SK-N-SH treated with all-trans-retinoic acid at 6 μM for 48 hours (cell line): ENCODE measurements around the gene HEPHL1.

Source experiments
- BACH2 ChIP-seq: fragments of 250-450 bp; sonication (Bioruptor Pico); IDR thresholded peaks from 2 replicates; pipeline ENCODE4 v1.9.0; 2021; ENCODE audit warnings: mild to moderate bottlenecking, borderline replicate concordance
- CSDC2 ChIP-seq: fragments of 250-450 bp; sonication (Bioruptor Pico); IDR thresholded peaks from 2 replicates; pipeline ENCODE4 v1.5.0; 2020; ENCODE audit warnings: mild to moderate bottlenecking, moderate library complexity
- OSR1 ChIP-seq: fragments of 250-450 bp; sonication (Bioruptor Pico); IDR thresholded peaks from 2 replicates; pipeline ENCODE4 v1.8.0; 2022; ENCODE audit warnings: moderate library complexity, mild to moderate bottlenecking, inconsistent platforms
- SNAI2 ChIP-seq: fragments of 250-450 bp; sonication (Bioruptor Pico); IDR thresholded peaks from 2 replicates; pipeline ENCODE4 v1.5.0; 2020; ENCODE audit warnings: mild to moderate bottlenecking, moderate library complexity
- TCF4 ChIP-seq: fragments of 250-450 bp; sonication (Bioruptor Pico); IDR thresholded peaks from 2 replicates; pipeline ENCODE4 v1.8.0; 2021; ENCODE audit warnings: mild to moderate bottlenecking, moderate library complexity, borderline replicate concordance
- TOX ChIP-seq: fragments of 250-450 bp; sonication (Bioruptor Pico); IDR thresholded peaks from 2 replicates; pipeline ENCODE4 v1.8.0; 2021; ENCODE audit warnings: mild to moderate bottlenecking, moderate library complexity, borderline replicate concordance
- ZFP3 ChIP-seq: fragments of 250-450 bp; sonication (Bioruptor Pico); IDR thresholded peaks from 2 replicates; pipeline ENCODE4 v1.5.0; 2020; ENCODE audit warnings: mild to moderate bottlenecking, moderate library complexity
- ZNF70 ChIP-seq: fragments of 450-650 bp; formaldehyde crosslinking; IDR thresholded peaks from 2 replicates; pipeline ENCODE4 v1.5.0; 2020; ENCODE audit warnings: mild to moderate bottlenecking, moderate library complexity
- TF ChIP-seq, protein P1 (sequence below): fragments of 250-450 bp; sonication (Bioruptor Pico); IDR thresholded peaks from 2 replicates; pipeline ENCODE4 v1.5.0; 2020; ENCODE audit warnings: mild to moderate bottlenecking, moderate library complexity
- TF ChIP-seq, protein P2 (sequence below): fragments of 250-450 bp; sonication (Bioruptor Pico); IDR thresholded peaks from 2 replicates; pipeline ENCODE4 v1.8.0; 2020; ENCODE audit warnings: mild to moderate bottlenecking, moderate library complexity, borderline replicate concordance
- TF ChIP-seq, protein P3 (sequence below): fragments of 250-450 bp; sonication (Bioruptor Pico); IDR thresholded peaks from 2 replicates; pipeline ENCODE4 v1.8.0; 2021; ENCODE audit warnings: low read depth, mild to moderate bottlenecking, moderate library complexity, borderline replicate concordance
- TF ChIP-seq, protein P4 (sequence below): fragments of 250-450 bp; sonication (Bioruptor Pico); IDR thresholded peaks from 2 replicates; pipeline ENCODE4 v1.5.1; 2020; ENCODE audit warnings: low read depth, mild to moderate bottlenecking, moderate library complexity

DNA sequence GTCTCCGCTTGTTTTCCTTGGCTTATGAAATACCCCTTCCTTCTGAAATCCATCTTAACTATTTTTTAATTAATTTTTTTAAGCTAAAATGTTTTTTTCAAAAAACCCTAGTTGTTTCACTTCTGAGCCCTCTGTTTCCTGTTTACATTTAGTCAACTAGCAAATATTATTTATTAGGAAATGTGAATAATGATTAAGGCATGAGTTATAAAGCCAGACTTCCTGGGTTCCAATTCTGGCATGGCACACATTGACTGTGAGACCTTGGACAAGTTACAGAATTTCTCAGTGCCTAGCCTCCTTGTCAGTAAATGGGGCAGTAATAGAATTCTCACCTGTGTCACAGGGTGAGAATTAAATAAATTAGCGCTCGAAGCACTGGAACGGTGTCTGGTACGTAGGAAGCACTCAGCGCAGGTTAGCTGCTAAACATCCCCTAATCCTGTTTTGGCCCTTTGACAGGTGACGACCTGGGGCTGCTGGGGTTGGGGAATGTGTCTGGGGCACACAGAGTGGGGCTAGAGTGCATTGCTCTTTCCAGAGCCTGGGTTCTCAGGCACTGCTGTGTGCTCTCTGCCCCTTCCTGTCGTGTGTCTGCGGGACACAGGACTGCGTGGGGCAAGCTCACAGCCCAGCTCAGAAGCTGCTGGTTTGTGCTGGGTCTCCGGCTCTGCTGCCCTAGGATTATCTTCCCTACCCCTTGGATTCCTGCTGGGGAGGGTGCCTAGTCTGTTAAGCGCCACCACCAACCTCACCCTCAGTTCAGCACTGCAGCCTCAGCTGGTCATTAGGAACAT lies 120.6 kb downstream of the HEPHL1 start:
- TF ChIP-seq ZNF70 (CRISPR knock-in tag) (no peak), CSDC2 (no peak), OSR1 (CRISPR knock-in tag) (no peak), BACH2 (no peak), TCF4 (CRISPR knock-in tag) (no peak), ZFP3 (CRISPR knock-in tag) (no peak), TOX (no peak), SNAI2 (CRISPR knock-in tag) (no peak)
- TF ChIP-seq, protein P1, sequence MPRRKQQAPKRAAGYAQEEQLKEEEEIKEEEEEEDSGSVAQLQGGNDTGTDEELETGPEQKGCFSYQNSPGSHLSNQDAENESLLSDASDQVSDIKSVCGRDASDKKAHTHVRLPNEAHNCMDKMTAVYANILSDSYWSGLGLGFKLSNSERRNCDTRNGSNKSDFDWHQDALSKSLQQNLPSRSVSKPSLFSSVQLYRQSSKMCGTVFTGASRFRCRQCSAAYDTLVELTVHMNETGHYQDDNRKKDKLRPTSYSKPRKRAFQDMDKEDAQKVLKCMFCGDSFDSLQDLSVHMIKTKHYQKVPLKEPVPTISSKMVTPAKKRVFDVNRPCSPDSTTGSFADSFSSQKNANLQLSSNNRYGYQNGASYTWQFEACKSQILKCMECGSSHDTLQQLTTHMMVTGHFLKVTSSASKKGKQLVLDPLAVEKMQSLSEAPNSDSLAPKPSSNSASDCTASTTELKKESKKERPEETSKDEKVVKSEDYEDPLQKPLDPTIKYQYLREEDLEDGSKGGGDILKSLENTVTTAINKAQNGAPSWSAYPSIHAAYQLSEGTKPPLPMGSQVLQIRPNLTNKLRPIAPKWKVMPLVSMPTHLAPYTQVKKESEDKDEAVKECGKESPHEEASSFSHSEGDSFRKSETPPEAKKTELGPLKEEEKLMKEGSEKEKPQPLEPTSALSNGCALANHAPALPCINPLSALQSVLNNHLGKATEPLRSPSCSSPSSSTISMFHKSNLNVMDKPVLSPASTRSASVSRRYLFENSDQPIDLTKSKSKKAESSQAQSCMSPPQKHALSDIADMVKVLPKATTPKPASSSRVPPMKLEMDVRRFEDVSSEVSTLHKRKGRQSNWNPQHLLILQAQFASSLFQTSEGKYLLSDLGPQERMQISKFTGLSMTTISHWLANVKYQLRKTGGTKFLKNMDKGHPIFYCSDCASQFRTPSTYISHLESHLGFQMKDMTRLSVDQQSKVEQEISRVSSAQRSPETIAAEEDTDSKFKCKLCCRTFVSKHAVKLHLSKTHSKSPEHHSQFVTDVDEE (CRISPR knock-in tag) = no peak
- TF ChIP-seq, protein P2, sequence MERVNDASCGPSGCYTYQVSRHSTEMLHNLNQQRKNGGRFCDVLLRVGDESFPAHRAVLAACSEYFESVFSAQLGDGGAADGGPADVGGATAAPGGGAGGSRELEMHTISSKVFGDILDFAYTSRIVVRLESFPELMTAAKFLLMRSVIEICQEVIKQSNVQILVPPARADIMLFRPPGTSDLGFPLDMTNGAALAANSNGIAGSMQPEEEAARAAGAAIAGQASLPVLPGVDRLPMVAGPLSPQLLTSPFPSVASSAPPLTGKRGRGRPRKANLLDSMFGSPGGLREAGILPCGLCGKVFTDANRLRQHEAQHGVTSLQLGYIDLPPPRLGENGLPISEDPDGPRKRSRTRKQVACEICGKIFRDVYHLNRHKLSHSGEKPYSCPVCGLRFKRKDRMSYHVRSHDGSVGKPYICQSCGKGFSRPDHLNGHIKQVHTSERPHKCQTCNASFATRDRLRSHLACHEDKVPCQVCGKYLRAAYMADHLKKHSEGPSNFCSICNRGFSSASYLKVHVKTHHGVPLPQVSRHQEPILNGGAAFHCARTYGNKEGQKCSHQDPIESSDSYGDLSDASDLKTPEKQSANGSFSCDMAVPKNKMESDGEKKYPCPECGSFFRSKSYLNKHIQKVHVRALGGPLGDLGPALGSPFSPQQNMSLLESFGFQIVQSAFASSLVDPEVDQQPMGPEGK (CRISPR knock-in tag) = no peak
- TF ChIP-seq, protein P3, sequence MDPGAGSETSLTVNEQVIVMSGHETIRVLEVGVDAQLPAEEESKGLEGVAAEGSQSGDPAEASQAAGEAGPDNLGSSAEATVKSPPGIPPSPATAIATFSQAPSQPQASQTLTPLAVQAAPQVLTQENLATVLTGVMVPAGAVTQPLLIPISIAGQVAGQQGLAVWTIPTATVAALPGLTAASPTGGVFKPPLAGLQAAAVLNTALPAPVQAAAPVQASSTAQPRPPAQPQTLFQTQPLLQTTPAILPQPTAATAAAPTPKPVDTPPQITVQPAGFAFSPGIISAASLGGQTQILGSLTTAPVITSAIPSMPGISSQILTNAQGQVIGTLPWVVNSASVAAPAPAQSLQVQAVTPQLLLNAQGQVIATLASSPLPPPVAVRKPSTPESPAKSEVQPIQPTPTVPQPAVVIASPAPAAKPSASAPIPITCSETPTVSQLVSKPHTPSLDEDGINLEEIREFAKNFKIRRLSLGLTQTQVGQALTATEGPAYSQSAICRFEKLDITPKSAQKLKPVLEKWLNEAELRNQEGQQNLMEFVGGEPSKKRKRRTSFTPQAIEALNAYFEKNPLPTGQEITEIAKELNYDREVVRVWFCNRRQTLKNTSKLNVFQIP (CRISPR knock-in tag) = no peak
- TF ChIP-seq, protein P4, sequence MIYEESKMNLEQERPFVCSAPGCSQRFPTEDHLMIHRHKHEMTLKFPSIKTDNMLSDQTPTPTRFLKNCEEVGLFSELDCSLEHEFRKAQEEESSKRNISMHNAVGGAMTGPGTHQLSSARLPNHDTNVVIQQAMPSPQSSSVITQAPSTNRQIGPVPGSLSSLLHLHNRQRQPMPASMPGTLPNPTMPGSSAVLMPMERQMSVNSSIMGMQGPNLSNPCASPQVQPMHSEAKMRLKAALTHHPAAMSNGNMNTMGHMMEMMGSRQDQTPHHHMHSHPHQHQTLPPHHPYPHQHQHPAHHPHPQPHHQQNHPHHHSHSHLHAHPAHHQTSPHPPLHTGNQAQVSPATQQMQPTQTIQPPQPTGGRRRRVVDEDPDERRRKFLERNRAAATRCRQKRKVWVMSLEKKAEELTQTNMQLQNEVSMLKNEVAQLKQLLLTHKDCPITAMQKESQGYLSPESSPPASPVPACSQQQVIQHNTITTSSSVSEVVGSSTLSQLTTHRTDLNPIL (CRISPR knock-in tag) = no peak
